ENCODE results near the gene LDHD.
"Not testable (repeated sequence)": the region's sequence is repeated elsewhere in the genome, so short reads cannot be mapped to it uniquely, and the experiment has no call there.

LDHD gene

DNA sequence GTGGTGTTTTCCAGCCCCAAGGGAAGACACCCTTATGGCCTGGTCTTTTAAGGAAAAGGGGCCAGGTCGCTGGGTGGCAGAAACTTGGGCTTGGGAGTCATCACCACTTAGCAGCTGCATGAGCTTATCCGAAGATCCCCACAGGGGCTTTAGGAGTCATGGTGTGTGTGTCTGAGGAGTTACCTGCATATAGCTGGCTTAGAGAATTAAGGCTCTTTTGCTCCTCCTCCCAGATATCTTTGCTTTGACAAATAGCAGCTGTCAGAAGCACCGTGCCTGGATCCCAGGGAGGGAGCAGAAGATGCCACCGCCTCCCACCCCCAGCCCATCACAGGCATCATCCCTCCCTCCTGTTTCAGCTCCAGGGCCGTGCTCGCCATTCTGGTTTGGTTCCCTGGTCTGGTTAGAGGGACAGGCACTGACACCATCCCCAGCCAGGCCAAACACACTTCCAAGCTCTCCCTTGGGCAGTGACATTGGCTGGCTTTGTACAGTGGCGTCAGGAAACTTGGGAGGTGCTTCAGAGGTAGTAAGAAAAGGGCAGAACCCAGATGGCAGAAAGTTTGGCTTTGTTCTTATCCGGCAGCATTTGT lies 17.4 kb downstream of the LDHD start:
- DNase-seq: no peak

DNA sequence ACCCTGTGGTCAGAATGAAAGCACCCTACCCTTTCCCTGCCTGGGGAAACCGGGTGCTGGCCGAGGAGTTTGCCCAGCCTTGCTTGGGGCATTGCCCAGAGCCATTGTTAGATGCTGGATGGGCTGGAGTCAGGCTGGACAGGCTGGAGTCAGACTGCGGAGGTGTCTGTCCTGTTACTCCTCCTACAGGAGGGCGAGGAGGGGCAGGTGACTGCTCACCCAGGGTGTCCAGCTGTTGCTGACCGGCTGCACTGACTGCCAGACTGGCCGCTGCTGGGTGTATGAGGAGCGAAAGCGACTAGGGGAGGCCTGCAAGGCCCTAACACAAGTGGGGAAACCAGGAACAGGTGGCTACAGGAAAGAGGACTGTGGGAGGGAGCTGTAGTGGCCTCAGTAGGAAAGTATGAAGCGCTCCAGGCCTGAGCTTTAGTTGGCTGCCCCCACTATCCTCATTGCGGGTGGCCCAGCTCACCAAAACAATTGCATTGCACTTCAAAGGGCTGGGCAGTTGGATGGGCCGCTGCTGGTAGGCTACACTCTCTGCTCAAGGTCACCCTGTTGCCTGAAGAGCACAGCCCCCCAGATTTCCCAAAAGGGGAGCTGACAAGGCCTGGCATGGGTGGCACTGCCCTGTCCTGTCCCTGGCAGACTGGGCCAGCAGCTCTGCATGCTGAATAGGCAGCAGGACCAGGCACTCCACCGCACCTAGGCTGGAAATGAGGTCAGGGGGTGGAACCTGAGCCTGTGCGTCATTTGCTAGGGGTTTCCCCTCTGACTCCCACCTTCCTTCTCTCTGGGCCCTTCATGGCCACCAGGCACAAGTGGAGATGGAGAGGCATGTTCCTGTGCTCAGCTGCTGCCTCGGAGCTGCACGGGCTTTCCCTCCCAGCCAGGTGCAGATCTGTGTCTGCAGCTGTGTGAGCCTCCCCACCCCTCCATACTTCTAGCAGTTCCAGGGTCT lies 18.4 kb downstream of the LDHD start:
- DNase-seq: no peak

DNA sequence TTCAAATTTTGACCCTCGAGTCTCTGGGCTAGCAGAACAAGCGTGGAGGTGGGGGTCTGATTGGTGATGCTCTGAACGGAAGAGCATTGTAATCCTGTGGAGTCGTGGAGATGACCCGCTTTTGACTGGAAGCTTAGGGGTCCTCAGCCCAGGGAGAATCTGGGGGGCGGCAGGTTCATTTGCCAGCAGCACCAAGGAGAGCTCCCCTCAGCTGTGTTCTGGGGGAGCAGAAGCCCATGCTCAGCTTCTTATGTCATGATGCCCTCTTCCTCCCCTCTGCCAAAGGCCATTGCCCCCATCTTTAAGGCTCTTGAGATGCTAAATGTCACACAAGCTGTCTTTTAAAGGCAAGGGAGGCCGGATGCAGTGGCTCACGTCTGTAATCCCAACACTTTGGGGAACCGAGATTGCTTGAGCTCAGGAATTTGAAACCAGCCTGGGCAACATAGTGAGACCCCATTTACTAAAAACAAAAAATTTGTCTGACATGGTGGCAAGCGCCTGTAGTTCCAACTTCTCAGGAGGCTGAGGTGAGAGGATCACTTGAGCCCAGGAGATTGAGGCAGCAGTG lies 19.3 kb downstream of the LDHD start:
- no peak for DNase-seq

DNA sequence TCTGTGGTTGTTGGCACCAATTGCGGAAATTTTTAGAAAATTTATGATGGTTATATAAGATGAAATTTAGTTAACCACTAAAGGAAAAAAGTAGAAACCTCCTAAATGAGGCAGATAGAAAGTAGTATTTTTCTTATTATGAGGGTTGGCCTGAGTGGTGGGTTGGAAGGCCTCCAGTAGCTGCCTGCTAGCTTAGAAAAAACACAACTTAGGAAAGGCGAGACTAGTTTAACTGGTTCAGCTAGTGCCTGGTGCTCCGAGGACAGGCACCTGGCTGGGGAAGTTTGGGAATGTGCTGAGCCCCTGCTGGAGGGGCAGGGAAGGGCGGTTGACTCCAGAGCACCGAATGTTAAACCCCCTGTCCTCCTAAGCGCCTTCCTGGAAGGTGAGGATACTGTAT lies 19.9 kb downstream of the LDHD start:
- no peak for DNase-seq

DNA sequence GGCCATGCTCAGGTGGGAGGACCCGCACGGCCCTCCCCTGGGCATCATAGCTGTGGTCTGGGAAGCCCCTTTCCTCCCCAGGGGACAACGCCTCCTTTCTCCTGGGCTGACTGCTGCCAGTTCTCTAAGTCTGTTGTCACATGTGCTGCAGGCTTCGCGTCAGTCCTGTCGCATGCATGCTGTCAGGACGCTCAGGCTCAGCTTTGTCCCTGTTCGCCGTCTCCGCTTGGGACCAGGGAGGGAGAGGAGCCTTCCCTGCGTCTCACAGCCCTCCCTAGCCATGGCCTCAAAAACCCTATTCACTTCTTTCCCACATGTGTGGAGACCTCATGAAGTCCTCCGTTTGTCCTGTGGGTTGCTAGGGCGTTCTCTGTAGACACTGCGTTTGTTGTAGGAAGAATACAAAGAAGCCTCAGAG lies 21.4 kb downstream of the LDHD start:
- no peak for DNase-seq

DNA sequence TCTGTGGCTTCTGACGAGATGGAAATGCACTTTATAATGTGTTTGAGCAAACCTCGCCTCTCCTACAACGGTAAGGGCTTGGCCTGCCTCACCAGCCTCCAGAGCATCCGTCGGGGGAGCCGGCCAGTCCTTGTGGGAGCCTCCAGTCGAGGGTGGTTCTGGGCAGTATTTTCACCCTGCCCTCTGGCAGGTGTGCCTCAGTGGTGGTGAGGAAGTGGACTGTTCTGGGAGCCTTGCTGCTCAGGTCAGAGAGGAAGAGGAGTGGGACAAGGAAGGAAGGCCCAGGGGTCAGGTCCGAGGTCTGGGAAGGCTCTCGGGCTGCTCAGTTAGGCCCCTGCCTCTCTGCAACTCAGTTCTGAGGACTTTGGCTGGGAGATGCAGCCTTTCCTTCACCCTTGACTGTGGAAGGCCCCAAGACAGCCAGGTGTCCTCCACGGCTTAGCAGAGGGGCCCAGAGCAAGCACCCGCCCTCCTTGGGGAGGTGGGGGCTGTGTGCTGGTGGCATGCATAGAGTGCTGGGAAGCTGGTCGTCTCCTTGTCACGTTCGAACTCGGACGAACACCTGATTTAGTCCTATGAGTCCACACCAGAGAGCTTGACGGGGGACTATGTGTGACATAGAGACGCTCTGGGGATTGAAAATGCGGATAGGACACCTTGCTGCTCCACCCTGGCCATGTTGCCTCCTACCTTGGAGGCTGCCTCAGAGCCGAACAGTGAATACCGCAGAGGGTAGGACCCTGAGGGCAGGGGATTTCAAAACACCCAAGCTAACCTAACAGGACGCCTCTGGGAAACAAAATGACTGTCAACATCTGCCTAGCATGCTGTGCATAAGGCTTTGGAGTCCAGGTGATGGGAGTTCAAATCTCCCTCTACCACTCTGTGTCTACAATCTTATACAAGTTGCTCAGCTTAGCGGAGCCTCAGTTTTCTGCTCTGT lies 22.7 kb downstream of the LDHD start:
- DNase-seq: no peak

DNA sequence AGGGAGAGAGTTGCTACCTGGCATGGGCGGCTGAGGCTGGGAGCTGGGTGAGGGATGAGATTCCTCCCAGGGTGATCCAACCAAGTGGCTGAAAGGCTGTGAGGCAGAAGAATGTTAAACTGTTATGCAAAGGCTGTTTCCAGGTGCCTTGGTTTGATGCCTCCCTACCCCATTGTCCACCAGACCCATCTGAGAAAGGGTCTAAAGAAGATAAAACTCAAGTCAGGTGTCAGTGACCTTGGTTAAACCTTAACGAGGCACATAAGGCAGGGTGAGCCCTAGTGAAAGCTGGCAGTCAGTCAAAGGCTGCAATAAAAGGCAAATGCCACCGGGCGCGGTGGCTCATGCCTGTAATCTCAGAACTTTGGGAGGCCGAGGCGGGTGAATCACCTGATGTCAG lies 23.8 kb downstream of the LDHD start:
- DNase-seq: no peak

DNA sequence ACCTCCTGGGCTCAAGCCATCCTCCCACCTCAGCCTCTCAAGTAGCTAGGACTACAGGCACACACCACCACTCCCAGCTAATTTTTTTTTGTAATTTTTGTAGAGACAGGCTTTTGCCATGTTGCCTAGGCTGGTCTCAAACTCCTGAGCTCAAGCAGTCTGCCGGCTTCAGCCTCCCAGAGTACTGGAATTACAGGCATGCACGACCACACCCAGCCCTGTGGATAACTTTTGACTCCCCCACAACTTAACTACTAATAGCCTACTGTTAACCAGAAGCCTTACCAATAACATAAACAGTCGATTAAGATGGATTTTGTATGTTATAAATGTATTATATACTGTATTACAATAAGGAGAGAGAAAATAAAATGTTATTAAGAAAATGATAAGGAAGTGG lies 25.0 kb downstream of the LDHD start:
- not testable (repeated sequence) for DNase-seq

DNA sequence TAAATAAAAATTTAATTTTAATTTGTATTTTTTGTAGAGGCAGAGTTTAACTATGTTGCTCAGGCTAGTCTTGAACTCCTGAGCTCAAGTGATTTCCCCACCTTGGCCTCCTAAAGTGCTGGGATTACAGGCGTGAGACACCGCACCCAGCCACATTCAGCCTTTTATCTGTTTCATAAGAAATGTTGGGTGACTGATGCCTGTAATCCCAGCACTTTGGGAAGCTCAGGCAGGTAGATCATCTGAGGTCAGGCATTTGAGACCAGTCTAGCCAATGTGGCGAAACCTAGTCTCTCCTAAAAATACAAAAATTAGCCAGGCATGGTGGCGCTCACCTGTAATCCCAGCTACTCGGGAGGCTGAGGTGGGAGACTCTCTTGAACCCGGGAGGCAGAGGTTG lies 25.7 kb downstream of the LDHD start:
- not testable (repeated sequence) for DNase-seq

DNA sequence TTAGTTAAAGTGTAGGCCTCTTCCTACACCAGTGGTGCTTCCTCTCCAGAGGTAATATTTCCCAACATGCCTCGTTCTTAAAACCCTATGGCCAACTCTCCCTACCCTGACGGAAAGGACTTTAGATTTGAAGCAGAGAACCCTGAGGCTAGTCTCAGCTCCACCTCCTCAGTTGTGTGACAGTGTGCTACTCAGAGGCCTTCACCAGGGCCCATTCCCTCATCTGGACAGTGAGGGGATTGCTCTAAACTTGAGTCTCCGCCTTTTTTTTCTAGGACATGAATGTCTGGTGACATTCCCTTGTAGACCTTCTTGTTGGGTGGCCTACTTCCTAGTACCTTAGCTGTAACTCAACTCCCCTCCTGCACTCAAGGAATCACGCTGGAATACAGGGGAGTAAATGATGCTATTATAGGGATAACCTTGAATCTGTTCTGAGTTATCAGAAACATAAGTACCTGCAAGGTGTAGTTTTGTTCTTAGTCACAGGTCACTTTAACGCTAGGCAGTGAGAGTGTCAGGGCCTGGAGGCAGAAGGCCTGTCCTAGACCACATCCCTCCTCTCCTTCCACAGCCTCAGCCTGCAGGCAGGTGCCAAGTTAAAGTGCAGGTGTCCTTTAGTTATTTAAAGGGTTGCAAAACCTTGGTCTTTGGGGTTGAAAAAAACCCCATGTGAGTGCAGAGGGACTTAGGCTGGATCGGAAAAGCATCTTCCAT lies 26.9 kb downstream of the LDHD start:
- no peak for DNase-seq

DNA sequence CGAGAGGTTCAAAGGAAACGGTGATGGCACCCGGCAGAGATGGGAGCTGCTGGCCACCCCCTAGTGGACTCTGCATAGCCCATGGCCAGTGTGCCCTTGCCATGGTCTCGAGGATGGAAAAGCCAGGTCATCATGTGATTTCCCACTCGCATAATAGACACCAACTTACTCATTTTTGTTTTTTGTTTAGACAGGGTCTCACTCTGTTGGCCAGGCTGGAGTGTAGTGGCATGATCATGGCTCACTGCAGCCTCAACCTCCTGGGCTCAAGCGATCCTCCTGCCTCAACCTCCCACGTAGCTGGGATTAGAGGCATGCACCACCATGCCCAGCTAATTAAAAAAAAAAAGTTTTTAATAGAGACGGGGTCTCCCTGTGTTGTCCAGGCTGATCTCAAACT lies 27.6 kb downstream of the LDHD start:
- no peak for DNase-seq

DNA sequence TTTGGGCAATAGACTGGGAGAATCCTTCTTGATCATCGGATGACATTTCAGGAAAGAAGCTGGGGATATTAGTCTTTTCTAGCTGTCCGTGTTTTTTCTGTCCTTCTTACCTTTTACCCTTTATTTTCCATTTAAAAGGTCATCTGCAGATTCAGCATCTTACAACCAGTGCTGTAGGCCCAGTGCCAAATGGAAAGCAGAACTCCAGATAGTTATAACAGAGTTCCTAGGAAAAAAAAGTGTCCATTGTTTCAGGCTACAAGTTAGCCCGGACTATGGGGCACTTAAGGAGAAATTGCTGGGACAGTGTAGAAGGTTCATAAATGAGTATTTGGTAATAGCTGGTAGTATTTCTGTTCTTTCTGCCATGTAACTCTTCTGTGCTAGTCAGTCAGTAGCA lies 28.4 kb downstream of the LDHD start:
- no peak for DNase-seq

DNA sequence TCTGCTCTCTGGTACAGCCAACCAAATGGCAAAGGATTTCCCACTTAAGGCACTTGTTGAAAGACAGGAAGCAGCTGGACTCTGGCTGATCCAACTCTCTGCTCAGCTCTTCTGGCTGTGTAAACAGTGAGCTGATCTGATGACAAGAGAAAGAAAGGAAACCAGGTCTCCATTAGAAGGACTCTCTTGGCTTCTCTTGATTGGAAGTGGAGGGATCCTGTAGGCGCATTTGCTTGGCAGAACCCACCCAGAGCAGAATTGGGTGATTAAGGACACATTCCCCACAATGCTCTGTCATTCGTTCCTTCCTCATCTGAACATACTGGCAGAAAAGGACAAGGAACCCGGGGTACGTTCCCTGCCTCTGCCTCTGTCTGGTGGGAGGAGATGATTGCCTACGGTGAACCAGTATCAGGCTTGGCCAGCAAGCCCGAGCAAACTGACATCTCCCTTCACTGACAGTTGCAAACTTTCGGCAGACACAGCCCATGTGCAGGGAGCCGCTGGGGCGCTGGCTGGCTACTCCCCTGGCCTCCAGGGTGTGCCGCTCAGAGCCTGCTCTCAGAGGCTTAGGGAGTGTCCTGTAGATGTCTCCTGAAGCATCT lies 29.1 kb downstream of the LDHD start:
- peak; percentile 96 for DNase-seq

DNA sequence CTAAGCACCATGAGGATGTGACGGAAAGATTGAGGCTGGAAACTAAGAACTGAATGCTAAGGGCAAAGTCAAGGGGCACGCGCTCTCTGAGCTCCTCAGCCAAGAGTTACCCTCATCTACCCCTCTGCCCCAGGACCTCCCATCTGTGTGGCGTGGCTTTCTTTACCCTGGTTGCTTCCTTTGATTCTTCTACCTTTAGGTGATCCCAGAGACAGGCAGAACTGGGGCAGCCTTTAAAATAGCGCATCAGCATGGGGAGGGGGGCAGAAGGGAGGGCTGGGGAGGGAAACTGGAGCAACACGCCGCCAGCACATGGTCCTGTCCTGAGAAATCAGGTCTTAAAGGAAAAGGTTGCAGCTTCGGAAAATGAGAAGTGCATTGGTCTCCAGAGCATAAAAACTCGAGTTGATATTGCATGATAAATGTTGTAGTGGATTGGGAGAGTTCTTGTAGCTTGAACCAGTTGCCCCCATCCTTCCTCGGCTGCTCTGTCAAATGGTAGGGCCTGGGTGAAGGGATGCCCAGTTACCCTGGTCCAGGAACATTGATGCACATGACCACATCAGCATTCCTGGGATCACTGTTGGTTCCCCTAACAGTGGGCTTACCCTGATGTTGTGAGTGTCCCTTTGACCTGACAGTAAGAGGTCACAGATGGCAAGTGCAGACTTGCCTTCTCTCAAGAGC lies 29.7 kb downstream of the LDHD start:
- DNase-seq: no peak

DNA sequence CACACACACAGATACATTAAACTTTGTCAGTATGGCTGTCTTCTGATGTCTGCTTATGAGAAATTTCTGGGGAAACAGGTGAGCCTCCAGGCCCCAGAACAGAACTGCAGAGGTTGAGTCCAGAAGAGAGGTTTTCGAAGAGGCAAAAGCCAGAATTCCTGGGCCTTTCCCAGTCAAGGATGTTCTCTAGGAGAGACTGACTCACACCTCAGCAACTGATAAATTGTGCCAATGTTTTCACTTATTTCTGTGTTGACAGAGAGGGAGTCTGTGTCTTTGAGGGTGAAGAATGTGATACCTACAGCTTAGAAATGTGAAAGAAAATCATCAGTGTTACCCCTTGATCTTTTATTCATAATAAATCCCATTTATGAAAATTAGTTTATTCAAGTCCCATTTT lies 30.3 kb downstream of the LDHD start:
- DNase-seq: no peak

DNA sequence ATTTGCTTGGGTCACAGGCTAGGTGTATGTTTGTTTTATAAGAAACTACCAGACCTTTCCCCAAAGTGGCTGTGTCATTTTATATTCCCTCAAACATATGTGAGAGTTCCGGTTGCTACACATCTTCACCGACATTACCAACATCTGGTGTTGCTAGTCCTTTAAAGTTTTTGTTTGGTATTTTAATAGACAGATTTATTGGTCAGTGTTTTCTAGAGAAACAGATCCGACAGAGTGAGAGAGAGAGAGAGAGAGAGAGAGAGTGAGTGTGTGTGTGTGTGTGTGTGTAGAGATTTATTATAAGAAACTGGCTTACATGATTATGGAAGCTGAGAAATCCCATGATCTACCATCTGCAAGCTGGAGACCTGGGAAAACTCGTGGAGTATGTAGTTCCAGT lies 31.0 kb downstream of the LDHD start:
- no peak for DNase-seq

DNA sequence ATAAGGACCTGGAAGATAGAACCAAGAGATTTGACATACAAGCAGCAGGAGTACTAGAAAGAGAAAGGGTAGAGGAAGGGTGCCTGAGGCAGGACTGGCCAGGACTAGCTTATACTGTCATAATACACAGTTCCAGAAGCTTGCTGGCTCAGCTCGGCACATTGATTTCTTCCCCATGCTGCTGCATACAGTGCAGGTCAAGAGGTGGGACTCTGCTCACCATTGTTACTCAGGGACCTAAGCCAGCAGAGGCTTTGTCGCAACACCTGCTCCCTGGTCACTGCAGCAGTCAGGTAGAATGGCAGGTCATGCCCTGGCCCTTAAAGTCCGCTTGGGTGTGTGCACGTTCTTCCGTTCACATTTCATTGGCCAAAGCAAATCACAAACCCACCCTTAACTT lies 32.8 kb downstream of the LDHD start:
- peak; percentile 20 for DNase-seq

DNA sequence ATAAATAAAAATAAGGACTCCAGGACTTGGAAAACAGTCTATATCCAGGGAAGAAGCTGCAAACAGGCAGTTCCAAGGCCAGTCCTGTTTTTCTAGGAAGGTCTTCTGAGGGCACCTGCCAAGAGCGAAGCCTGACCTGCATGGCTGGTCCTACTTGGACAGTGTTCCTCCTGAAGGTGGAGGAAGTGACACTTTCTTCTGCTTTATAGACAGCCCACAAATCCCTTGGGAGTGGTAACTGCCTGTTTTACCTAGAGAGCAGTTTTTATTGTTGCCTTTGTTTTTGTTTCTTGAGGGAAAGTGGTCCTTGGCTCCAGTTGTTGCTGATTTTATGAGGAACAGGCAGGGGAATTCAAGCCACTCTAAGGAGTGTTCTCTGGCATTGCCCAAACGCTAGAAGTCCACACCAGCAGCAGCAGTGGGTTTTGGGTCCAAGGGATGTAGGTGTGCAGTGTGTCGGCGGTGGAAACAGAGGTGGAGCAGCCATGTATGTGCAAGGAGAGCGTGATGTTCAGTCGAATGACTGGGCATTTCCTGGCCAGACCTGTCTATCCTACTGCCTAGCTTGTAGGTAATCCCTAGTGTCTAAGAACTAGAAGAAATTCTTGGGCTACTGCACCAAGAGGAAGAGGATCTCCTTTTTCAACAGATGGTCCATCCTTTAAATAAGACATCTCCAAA lies 35.3 kb downstream of the LDHD start:
- no peak for DNase-seq

DNA sequence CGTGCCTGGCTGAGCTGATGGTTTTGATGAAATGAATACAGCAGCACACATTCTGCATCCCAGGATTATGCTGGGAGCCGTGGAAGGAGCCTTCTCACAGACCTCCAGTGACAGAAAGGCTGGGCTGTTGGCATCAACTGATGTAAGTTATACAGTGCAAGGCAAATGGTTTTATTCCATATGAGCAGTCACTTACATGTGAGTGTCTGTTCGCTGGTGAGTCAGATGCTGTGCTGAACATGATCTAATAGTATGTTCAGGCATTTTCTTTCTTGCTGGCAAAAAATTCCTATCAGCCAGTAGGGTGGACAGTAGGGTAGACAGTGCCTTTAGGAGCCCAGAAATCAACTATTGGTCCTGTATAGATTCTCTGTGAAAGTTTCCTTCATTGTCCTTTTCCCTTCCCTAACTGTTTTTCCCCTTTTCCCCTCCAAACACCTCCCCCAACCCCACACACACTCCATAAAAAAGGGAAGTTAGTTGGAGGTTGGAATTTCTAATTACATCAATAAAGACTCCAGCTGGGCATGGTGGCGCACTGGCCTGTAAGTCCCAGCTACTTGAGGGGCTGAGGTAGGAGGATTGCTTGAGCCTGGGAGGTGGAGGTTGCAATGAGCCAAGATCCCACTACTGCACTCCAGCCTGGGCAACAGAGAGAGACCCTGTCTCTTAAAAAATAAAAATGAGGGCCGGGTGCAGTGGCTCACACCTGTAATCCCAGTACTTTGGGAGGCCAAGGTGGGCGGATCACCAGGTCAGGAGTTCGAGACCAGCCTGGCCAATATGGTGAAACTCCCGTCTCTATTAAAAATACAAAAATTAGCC lies 36.2 kb downstream of the LDHD start:
- no peak for DNase-seq

Data from NCI-H1092 treated with DMSO at 0.1 percent for 48 hours (cell line).